ENCODE results near the gene FOXL1.

GRCh38 chr16:86536621-86537020 lies 41.7 kb upstream of the FOXL1 start:
- no peak for TF ChIP-seq MAFK (IDR thresholded peaks at IDR 0.05; ENCODE audit: partially characterized antibody)
- no peak for TF ChIP-seq CTCF (IDR thresholded peaks at IDR 0.05)
- no peak for TF ChIP-seq CEBPB (IDR thresholded peaks at IDR 0.05)
- TF ChIP-seq MAX (IDR thresholded peaks at IDR 0.05) = no peak
- no peak for TF ChIP-seq EP300 (IDR thresholded peaks at IDR 0.05)
- TF ChIP-seq USF2 (IDR thresholded peaks at IDR 0.05) = no peak
- no peak for TF ChIP-seq RNF2 (IDR thresholded peaks at IDR 0.05; ENCODE audit: borderline replicate concordance, low read depth)
- TF ChIP-seq BHLHE40 (IDR thresholded peaks at IDR 0.05; ENCODE audit: low read depth, low read length) = no peak
- TF ChIP-seq RAD21 (conservative IDR thresholded peaks at IDR 0.05 in 1 of 2, IDR thresholded peaks at IDR 0.05 in 1 of 2) = no peak
- no peak for TF ChIP-seq POLR2A (IDR thresholded peaks at IDR 0.05; ENCODE audit: low read length)
